Measurements from ENCODE around the gene ZSCAN22. TPM values are rescaled to one million over a fixed set of nuclear protein-coding genes. Genes with fewer than 3 reads are reported as not detected.

ZSCAN22 gene
- total and polyA plus RNA-seq, 2 donors (not counting 1 experiment from before 2014, with no cell fraction given), result 2.8 to 7.1 TPM

DNA sequence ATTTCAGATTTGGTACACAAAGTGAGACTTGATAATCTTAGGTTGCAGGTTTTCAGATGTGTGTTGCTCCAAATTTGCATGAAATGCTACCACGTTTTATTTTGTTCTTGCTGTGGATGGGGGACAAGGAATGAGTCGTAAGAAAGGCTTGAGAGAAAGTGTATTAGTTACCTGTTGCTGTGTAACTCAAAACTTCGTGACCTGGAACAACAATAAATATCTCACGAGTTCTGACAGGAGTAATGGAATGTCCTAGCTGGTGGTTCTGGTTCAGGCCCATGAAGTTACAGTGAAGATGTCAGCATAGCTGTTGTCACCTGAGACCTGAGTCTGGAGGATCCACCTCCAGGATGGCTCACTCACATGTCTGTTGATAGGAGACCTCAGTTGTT is 46.9 kb upstream of the ZSCAN22 start:
- Histone ChIP-seq H2AFZ (ENCODE audit: insufficient read depth, low read depth, low read length, poor library complexity, severe bottlenecking) (peak overlapping the region; percentile 100), H3K27ac (ENCODE audit: low read length in 2 of 2) (no peak overlapping the region), H3K79me2 (ENCODE audit: control insufficient read depth, insufficient read depth, low read length) (peaks cover 44% of the 10 kb centered on the region), H3K4me2 (replicated peaks; ENCODE audit: low read depth, low read length, poor library complexity, severe bottlenecking) (peak overlapping the region; percentile 95), H3K27me3 (replicated peaks in 1 of 4; ENCODE audit: control extremely low read depth in 1 of 4, control insufficient read depth in 3 of 4, insufficient read depth in 4 of 4, low read length in 3 of 4) (no peaks in the 10 kb centered on the region), H3K9ac (ENCODE audit: low read length) (peak overlapping the region; percentile 99), H3K4me1 (ENCODE audit: control insufficient read depth in 2 of 2, insufficient read depth in 2 of 2, low read length in 2 of 2) (peaks cover 13 to 19% of the 10 kb centered on the region in 2 donors), H3K4me3 (ENCODE audit: control extremely low read depth in 1 of 5, extremely low read depth in 1 of 5, insufficient read depth in 1 of 5, low read depth in 2 of 5, low read length in 4 of 5) (peak overlapping the region in 1 of 5 experiments; percentile 72), H4K20me1 (ENCODE audit: control insufficient read depth, insufficient read depth, low read length, poor library complexity, severe bottlenecking) (no peaks in the 10 kb centered on the region), H3K36me3 (replicated peaks in 1 of 2; ENCODE audit: control extremely low read depth in 1 of 2, control insufficient read depth in 1 of 2, extremely low read depth in 1 of 2, insufficient read depth in 2 of 2, low read length in 1 of 2) (peaks cover 1 to 2% of the 10 kb centered on the region in 2 experiments), H3K9me3 (ENCODE audit: control extremely low read depth in 1 of 3, control insufficient read depth in 2 of 3, insufficient read depth in 1 of 3, low read length in 2 of 3) (peaks cover 0 to 18% (median 0%) of the 10 kb centered on the region in 3 donors)
- TF ChIP-seq EZH2 (IDR thresholded peaks at IDR 0.05; ENCODE audit: borderline replicate concordance, insufficient read depth, low read depth, low read length, poor library complexity, severe bottlenecking) (no peak), CTCF (IDR thresholded peaks at IDR 0.05) (no peak)
- WGBS (ENCODE audit: insufficient coverage), result 85% methylated on average over 4 of the region's 4 CpGs
- peak overlapping the region; percentile 93 for H3K27ac Mint-ChIP-seq
- no peaks in the 10 kb centered on the region for H3K27me3 Mint-ChIP-seq
- ChIA-PET CTCF (interaction anchor here (0.7 kb wide), 2 partner anchors 47 to 154 kb away, joined by 3 read pairs; partner anchors contain the start of gene ZSCAN22), POLR2A (interaction anchor here (0.5 to 1.3 kb wide), 3 partner anchors 25 to 214 kb away, joined by 3 to 7 read pairs (median 3); no protein-coding TSS in a partner anchor)
- intact Hi-C loops (cut with micrococcal nuclease), result no loop called here
- DNase-seq, result no peak
- ATAC-seq (ENCODE audit: low read depth), result no peak
- peak overlapping the region; percentile 91 for H3K4me3 Mint-ChIP-seq
- H3K4me1 Mint-ChIP-seq, result peaks cover 38% of the 10 kb centered on the region
- H3K9me3 Mint-ChIP-seq (ENCODE audit: insufficient read depth), result no peaks in the 10 kb centered on the region

DNA sequence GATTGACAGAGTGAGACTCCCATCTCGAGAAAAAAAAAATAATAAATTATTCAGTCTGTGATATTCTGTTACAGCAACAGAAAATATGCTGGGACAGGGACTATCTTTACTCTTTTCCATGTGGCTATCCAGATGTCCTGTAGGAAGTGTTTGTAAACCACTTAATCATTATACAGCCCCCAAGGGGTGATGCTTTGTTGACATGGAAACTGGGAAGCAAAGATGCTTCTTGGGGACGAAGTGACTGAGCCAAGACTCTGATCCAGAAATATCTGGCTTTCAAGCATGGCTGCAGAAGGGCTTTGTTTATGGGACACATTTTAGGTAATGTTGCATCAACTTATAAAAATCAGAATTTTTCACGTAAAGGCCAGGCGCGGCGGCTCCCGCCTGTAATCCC is 42.6 kb upstream of the ZSCAN22 start:
- Histone ChIP-seq H3K4me1 (ENCODE audit: control insufficient read depth in 2 of 2, insufficient read depth in 2 of 2, low read length in 2 of 2) (peaks cover 10 to 14% of the 10 kb centered on the region in 2 donors), H3K9ac (ENCODE audit: low read length) (no peak overlapping the region), H3K9me3 (ENCODE audit: control extremely low read depth in 1 of 3, control insufficient read depth in 2 of 3, insufficient read depth in 1 of 3, low read length in 2 of 3) (peaks cover 0 to 5% (median 2%) of the 10 kb centered on the region in 3 donors), H2AFZ (ENCODE audit: insufficient read depth, low read depth, low read length, poor library complexity, severe bottlenecking) (no peak overlapping the region), H3K36me3 (replicated peaks in 1 of 2; ENCODE audit: control extremely low read depth in 1 of 2, control insufficient read depth in 1 of 2, extremely low read depth in 1 of 2, insufficient read depth in 2 of 2, low read length in 1 of 2) (peaks cover 5 to 31% of the 10 kb centered on the region in 2 experiments), H3K4me3 (ENCODE audit: control extremely low read depth in 1 of 5, extremely low read depth in 1 of 5, insufficient read depth in 1 of 5, low read depth in 2 of 5, low read length in 4 of 5) (no peak overlapping the region), H4K20me1 (ENCODE audit: control insufficient read depth, insufficient read depth, low read length, poor library complexity, severe bottlenecking) (no peaks in the 10 kb centered on the region), H3K79me2 (ENCODE audit: control insufficient read depth, insufficient read depth, low read length) (peaks cover 63% of the 10 kb centered on the region), H3K4me2 (replicated peaks; ENCODE audit: low read depth, low read length, poor library complexity, severe bottlenecking) (no peak overlapping the region), H3K27me3 (replicated peaks in 1 of 4; ENCODE audit: control extremely low read depth in 1 of 4, control insufficient read depth in 3 of 4, insufficient read depth in 4 of 4, low read length in 3 of 4) (no peaks in the 10 kb centered on the region), H3K27ac (ENCODE audit: low read length in 2 of 2) (no peak overlapping the region)
- Mint-ChIP-seq H3K9me3 (ENCODE audit: insufficient read depth) (no peaks in the 10 kb centered on the region), H3K27ac (no peak overlapping the region), H3K4me3 (no peak overlapping the region), H3K4me1 (peaks cover 22% of the 10 kb centered on the region), H3K27me3 (no peaks in the 10 kb centered on the region)
- ChIA-PET CTCF (no interaction called here), POLR2A (no interaction called here)
- intact Hi-C loops (cut with micrococcal nuclease), result no loop called here
- ATAC-seq (ENCODE audit: low read depth) (no peak), DNase-seq (no peak)
- TF ChIP-seq EZH2 (IDR thresholded peaks at IDR 0.05; ENCODE audit: borderline replicate concordance, insufficient read depth, low read depth, low read length, poor library complexity, severe bottlenecking), result no peak
- 100% methylated on average over 1 of the region's 7 CpGs for WGBS (ENCODE audit: insufficient coverage)

Measured in B cell (primary cell).